Trophoblast cell (in vitro differentiated cells and primary cell): ENCODE data around the gene HIVEP3.
"Not testable (repeated sequence)": the region's sequence is repeated elsewhere in the genome, so short reads cannot be mapped to it uniquely, and the experiment has no call there.

Experiments
- DNase-seq, 2 donors: peaks; one replicate each; pipeline ENCODE4 v3.0.0-alpha.2; 2016
- H2AFZ ChIP-seq: 2 replicates; pipeline ENCODE4 v1.6.1; 2013; ENCODE audit warnings: low read length, moderate library complexity, mild to moderate bottlenecking; ENCODE audit not compliant: insufficient read depth, poor library complexity
- H2AK5ac ChIP-seq: 2 replicates; pipeline ENCODE4 v1.6.1; 2013; ENCODE audit warnings: mild to moderate bottlenecking, low read length
- H2BK120ac ChIP-seq: 2 replicates; pipeline ENCODE4 v1.6.1; 2013; ENCODE audit warnings: low read length, mild to moderate bottlenecking, moderate library complexity; ENCODE audit not compliant: insufficient read depth, poor library complexity
- H2BK12ac ChIP-seq: 2 replicates; pipeline ENCODE4 v1.6.1; 2013; ENCODE audit warnings: mild to moderate bottlenecking, low read length, moderate library complexity
- H2BK5ac ChIP-seq: 2 replicates; pipeline ENCODE4 v1.6.1; 2013; ENCODE audit warnings: low read length, low read depth, moderate library complexity, mild to moderate bottlenecking; ENCODE audit not compliant: poor library complexity
- H3K14ac ChIP-seq: 2 replicates; pipeline ENCODE4 v1.6.1; 2013; ENCODE audit warnings: mild to moderate bottlenecking, low read length
- H3K18ac ChIP-seq: 2 replicates; pipeline ENCODE4 v1.6.1; 2013; ENCODE audit warnings: mild to moderate bottlenecking, low read length
- H3K23ac ChIP-seq: 2 replicates; pipeline ENCODE4 v1.6.1; 2013; ENCODE audit warnings: low read length
- H3K27ac ChIP-seq: 2 replicates; pipeline ENCODE4 v1.5.1; 2013; ENCODE audit warnings: low read depth, mild to moderate bottlenecking, inconsistent platforms, low read length, moderate library complexity
- H3K27me3 ChIP-seq: 2 replicates; pipeline ENCODE4 v1.6.1; 2013; ENCODE audit warnings: inconsistent platforms, mild to moderate bottlenecking, low read length, moderate library complexity; ENCODE audit not compliant: insufficient read depth
- H3K36me3 ChIP-seq, 2 experiments: 1 replicate in 1 of 2; 2 replicates in 1 of 2; pipeline ENCODE4 v1.6.1; 2013; ENCODE audit warnings: low read length in 2 of 2, mild to moderate bottlenecking in 2 of 2, moderate library complexity in 1 of 2; ENCODE audit not compliant: insufficient read depth in 2 of 2, control insufficient read depth in 1 of 2
- H3K4ac ChIP-seq: 2 replicates; pipeline ENCODE4 v1.6.1; 2013; ENCODE audit warnings: low read depth, mild to moderate bottlenecking, low read length, moderate library complexity
- H3K4me1 ChIP-seq, 2 experiments: 1 replicate in 1 of 2; 2 replicates in 1 of 2; pipeline ENCODE4 v1.6.1; 2013; ENCODE audit warnings: low read length in 2 of 2, mild to moderate bottlenecking in 2 of 2, moderate library complexity in 1 of 2; ENCODE audit not compliant: insufficient read depth in 2 of 2, control insufficient read depth in 1 of 2
- H3K4me2 ChIP-seq: 2 replicates; pipeline ENCODE4 v1.6.1; 2013; ENCODE audit warnings: inconsistent platforms, mild to moderate bottlenecking, low read length, moderate library complexity
- H3K4me3 ChIP-seq: 2 replicates; pipeline ENCODE4 v1.5.1; 2013; ENCODE audit warnings: mild to moderate bottlenecking, low read depth, low read length, inconsistent platforms
- H3K79me1 ChIP-seq: one replicate; pipeline ENCODE4 v1.6.1; 2013; ENCODE audit warnings: low read length
- H3K79me2 ChIP-seq: 2 replicates; pipeline ENCODE4 v1.6.1; 2013; ENCODE audit warnings: low read length, mild to moderate bottlenecking; ENCODE audit not compliant: control insufficient read depth, insufficient read depth, poor library complexity
- H3K9ac ChIP-seq: 2 replicates; pipeline ENCODE4 v1.6.1; 2013; ENCODE audit warnings: mild to moderate bottlenecking, low read length
- H3K9me3 ChIP-seq: 2 replicates; pipeline ENCODE4 v1.6.1; 2013; ENCODE audit warnings: low read depth, mild to moderate bottlenecking, control low read depth, inconsistent platforms, low read length; ENCODE audit not compliant: insufficient read depth
- H4K12ac ChIP-seq: 2 replicates; pipeline ENCODE4 v1.6.1; 2013; ENCODE audit warnings: low read depth, mild to moderate bottlenecking, low read length, moderate library complexity
- H4K8ac ChIP-seq: 2 replicates; pipeline ENCODE4 v1.6.1; 2013; ENCODE audit warnings: low read depth, mild to moderate bottlenecking, low read length, moderate library complexity
- H4K91ac ChIP-seq: one replicate; pipeline ENCODE4 v1.6.1; 2013; ENCODE audit warnings: low read depth, mild to moderate bottlenecking, low read length, moderate library complexity
- WGBS: extraction: QIAGEN DNeasy Blood & Tissue Kit; methylation state at CpG from one replicate; pipeline ENCODE4 v1.1.7; 2013; ENCODE audit warnings: missing lambda C conversion rate; ENCODE audit not compliant: insufficient read length, insufficient coverage; ENCODE audit errors: extremely low coverage; 5-methylcytosine and 5-hydroxymethylcytosine counted together

HIVEP3 gene

GRCh38 chr1:41698916-41699860 is 219.5 kb downstream of the HIVEP3 start:
- no peak overlapping the region for H4K91ac ChIP-seq
- no peak overlapping the region for H2BK120ac ChIP-seq
- H3K4me1 ChIP-seq = no peaks in the 10 kb centered on the region
- H2AK5ac ChIP-seq = no peak overlapping the region
- H3K36me3 ChIP-seq = no peaks in the 10 kb centered on the region
- DNase-seq = no peak
- H2BK5ac ChIP-seq = no peak overlapping the region
- no peak overlapping the region for H2BK12ac ChIP-seq
- no peak overlapping the region for H3K14ac ChIP-seq
- H3K9ac ChIP-seq = no peak overlapping the region
- no peaks in the 10 kb centered on the region for H3K79me2 ChIP-seq
- H3K27ac ChIP-seq = no peak overlapping the region
- H3K9me3 ChIP-seq = no peaks in the 10 kb centered on the region
- H3K18ac ChIP-seq = no peak overlapping the region
- H3K4me2 ChIP-seq = no peak overlapping the region
- no peak overlapping the region for H4K12ac ChIP-seq
- WGBS = no CpG with 5 or more reads among the region's 19 CpGs
- no peaks in the 10 kb centered on the region for H3K79me1 ChIP-seq
- H3K4ac ChIP-seq = no peak overlapping the region
- H4K8ac ChIP-seq = no peak overlapping the region
- H3K23ac ChIP-seq = no peak overlapping the region
- H3K27me3 ChIP-seq = no peaks in the 10 kb centered on the region
- no peak overlapping the region for H3K4me3 ChIP-seq
- no peak overlapping the region for H2AFZ ChIP-seq

GRCh38 chr1:41696381-41696780 is 222.3 kb downstream of the HIVEP3 start:
- DNase-seq = no peak
- no peak overlapping the region for H3K27ac ChIP-seq

GRCh38 chr1:41695118-41695745 is 223.5 kb downstream of the HIVEP3 start:
- no peak overlapping the region for H3K9ac ChIP-seq
- no peak overlapping the region for H2AK5ac ChIP-seq

More at GRCh38 chr1:41696381-41696780, 222.3 kb downstream of the HIVEP3 start:
- Histone ChIP-seq H3K79me1 (no peaks in the 10 kb centered on the region), H4K91ac (no peak overlapping the region), H2BK120ac (no peak overlapping the region), H3K36me3 (no peaks in the 10 kb centered on the region), H3K4me1 (no peaks in the 10 kb centered on the region), H3K27me3 (no peaks in the 10 kb centered on the region), H3K9me3 (no peaks in the 10 kb centered on the region), H3K79me2 (no peaks in the 10 kb centered on the region), H4K12ac (no peak overlapping the region), H3K4ac (no peak overlapping the region), H3K23ac (no peak overlapping the region), H3K18ac (no peak overlapping the region), H2BK5ac (no peak overlapping the region), H3K14ac (no peak overlapping the region), H2BK12ac (no peak overlapping the region), H3K4me2 (no peak overlapping the region), H2AK5ac (no peak overlapping the region), H4K8ac (no peak overlapping the region), H3K9ac (no peak overlapping the region), H3K4me3 (no peak overlapping the region), H2AFZ (no peak overlapping the region)
- no CpG with 5 or more reads among the region's 9 CpGs for WGBS

GRCh38 chr1:41691966-41692365 is 226.8 kb downstream of the HIVEP3 start:
- not testable (repeated sequence) for H3K79me1 ChIP-seq, H2AFZ ChIP-seq, H3K27ac ChIP-seq, H3K14ac ChIP-seq, H4K8ac ChIP-seq, DNase-seq, H2AK5ac ChIP-seq, H3K79me2 ChIP-seq, H3K18ac ChIP-seq, H4K91ac ChIP-seq, H3K36me3 ChIP-seq, H3K4me2 ChIP-seq, H4K12ac ChIP-seq, H3K23ac ChIP-seq, H3K9ac ChIP-seq, H2BK5ac ChIP-seq, H3K9me3 ChIP-seq, H2BK120ac ChIP-seq, H3K27me3 ChIP-seq, H3K4ac ChIP-seq, H2BK12ac ChIP-seq, H3K4me3 ChIP-seq, H3K4me1 ChIP-seq
- no CpG with 5 or more reads among the region's 10 CpGs for WGBS

More at GRCh38 chr1:41695118-41695745, 223.5 kb downstream of the HIVEP3 start:
- Histone ChIP-seq H3K27ac (no peak overlapping the region), H3K4me2 (no peak overlapping the region), H3K14ac (no peak overlapping the region), H3K27me3 (no peaks in the 10 kb centered on the region), H3K4ac (no peak overlapping the region), H4K8ac (no peak overlapping the region), H3K36me3 (no peaks in the 10 kb centered on the region), H2BK120ac (no peak overlapping the region), H3K9me3 (peaks cover 2% of the 10 kb centered on the region), H3K23ac (no peak overlapping the region), H3K4me3 (no peak overlapping the region), H2AFZ (no peak overlapping the region), H2BK5ac (no peak overlapping the region), H2BK12ac (no peak overlapping the region), H3K79me1 (no peaks in the 10 kb centered on the region), H4K12ac (no peak overlapping the region), H4K91ac (no peak overlapping the region), H3K79me2 (no peaks in the 10 kb centered on the region), H3K4me1 (no peaks in the 10 kb centered on the region), H3K18ac (no peak overlapping the region)
- no CpG with 5 or more reads among the region's 3 CpGs for WGBS
- no peak for DNase-seq
